GM12878 (cell line): Measurements from ENCODE around the gene SCAP. TPM values are rescaled to one million over a fixed set of nuclear protein-coding genes. Genes with fewer than 3 reads are reported as not detected.

Source experiments
- FOXM1 ChIP-seq: IDR thresholded peaks from 2 replicates; pipeline ENCODE4 v1.6.1; 2012; ENCODE audit warnings: low read depth, mild to moderate bottlenecking, inconsistent platforms, low read length, moderate library complexity
- PAX5 ChIP-seq: IDR thresholded peaks from 2 replicates; pipeline ENCODE4 v1.6.1; 2011; ENCODE audit warnings: low read depth, low read length, borderline replicate concordance
- POLR2A ChIP-seq: IDR thresholded peaks from 2 replicates; pipeline ENCODE4 v1.6.1; 2011; ENCODE audit warnings: low read depth, mild to moderate bottlenecking, low read length
- polyA plus RNA-seq, 11 experiments: library from polyadenylated mRNA; depleted of rRNA in 4 of 11; unstranded in 6 of 11; stranded (reverse) in 5 of 11; fragments of >200 nt; fragmentation: Nextera tagmentation in 4 of 11; fragmentation: Illumina TruSeq in 1 of 11; extraction: Ambion mirVana in 4 of 11; extraction: Trizol in 1 of 11; gene quantifications; 1 replicate in 1 of 11; 2 replicates in 10 of 11; pipeline versions ENCODE4 v1.2.1 to v1.2.3, GENCODE V29; 2011 to 2016; ENCODE audit warnings: inconsistent platforms in 2 of 11, missing spikeins in 2 of 11, low read depth in 1 of 11
- small RNA-seq: library from RNA; depleted of rRNA; stranded (forward); fragments of <200 nt; gene quantifications from one replicate; pipeline ENCODE3, GENCODE V24; 2014
- total RNA-seq, 4 experiments: library from RNA; depleted of rRNA in 3 of 4; stranded (reverse); fragments of >200 nt in 3 of 4; fragmentation: Illumina TruSeq in 1 of 4; extraction: Trizol in 1 of 4; gene quantifications; 2 replicates each; pipeline versions ENCODE4 v1.2.1 to v1.2.3, GENCODE V29; 2013 to 2021
- TF ChIP-seq, protein P1 (sequence below): IDR thresholded peaks from 2 replicates; pipeline ENCODE4 v1.6.1; 2012; ENCODE audit warnings: mild to moderate bottlenecking, low read depth, low read length

Gene SCAP
- total and polyA plus RNA-seq, 10 of the 15 experiments (the other 5 are each of a cell fraction or from before 2014, with no cell fraction given), result 1.5 to 64.1 (median 27.9) TPM

DNA sequence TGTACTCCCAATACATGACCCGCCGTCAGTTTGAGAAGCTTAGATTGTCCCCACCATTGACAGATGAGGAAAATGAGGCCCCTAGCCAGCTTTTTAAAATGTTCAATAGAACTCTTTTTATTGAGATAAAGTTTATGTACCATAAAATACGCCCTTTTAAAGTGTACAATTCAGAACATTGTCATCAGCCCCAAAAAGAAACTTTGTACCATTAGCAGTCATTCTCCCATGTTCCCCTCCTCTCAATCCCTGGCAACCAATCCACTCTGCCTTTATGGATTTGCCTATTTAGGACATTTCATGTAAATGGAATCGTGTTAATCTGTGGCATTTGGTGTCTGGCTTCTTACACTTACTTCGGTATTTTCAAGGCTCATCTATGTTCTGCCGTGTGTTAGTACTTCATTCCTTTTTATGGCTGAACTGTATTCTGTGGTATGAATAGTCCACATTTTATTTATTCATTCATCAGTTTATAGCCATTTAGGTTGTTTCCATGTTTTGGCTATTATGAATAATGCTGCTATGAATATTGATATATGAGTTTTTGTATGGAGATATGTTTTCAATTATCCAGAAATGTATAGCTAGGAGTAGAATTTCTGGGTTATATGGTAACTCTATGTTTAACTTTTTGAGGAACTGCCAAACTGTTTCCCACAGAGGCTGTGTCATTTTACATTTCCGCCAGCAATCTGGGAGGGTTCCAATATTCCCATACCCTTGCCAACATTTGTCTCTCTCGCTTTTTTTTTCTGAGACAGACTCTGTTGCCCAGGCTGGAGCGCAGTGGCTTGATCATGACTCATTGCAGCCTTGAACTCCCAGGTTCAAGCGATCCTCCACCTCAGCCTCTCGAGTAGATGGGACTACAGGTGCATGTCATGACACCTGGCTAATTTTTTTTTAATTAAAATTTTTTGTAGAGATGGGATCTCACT is 110.3 kb downstream of the SCAP start (continued):
- TF ChIP-seq PAX5 (no peak), POLR2A (no peak), FOXM1 (no peak)
- TF ChIP-seq, protein P1, sequence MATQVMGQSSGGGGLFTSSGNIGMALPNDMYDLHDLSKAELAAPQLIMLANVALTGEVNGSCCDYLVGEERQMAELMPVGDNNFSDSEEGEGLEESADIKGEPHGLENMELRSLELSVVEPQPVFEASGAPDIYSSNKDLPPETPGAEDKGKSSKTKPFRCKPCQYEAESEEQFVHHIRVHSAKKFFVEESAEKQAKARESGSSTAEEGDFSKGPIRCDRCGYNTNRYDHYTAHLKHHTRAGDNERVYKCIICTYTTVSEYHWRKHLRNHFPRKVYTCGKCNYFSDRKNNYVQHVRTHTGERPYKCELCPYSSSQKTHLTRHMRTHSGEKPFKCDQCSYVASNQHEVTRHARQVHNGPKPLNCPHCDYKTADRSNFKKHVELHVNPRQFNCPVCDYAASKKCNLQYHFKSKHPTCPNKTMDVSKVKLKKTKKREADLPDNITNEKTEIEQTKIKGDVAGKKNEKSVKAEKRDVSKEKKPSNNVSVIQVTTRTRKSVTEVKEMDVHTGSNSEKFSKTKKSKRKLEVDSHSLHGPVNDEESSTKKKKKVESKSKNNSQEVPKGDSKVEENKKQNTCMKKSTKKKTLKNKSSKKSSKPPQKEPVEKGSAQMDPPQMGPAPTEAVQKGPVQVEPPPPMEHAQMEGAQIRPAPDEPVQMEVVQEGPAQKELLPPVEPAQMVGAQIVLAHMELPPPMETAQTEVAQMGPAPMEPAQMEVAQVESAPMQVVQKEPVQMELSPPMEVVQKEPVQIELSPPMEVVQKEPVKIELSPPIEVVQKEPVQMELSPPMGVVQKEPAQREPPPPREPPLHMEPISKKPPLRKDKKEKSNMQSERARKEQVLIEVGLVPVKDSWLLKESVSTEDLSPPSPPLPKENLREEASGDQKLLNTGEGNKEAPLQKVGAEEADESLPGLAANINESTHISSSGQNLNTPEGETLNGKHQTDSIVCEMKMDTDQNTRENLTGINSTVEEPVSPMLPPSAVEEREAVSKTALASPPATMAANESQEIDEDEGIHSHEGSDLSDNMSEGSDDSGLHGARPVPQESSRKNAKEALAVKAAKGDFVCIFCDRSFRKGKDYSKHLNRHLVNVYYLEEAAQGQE, result no peak
- TF ChIP-seq, all 136 proteins: peak for 0

Small RNA genes lying within 50 kb of the gene (small RNA-seq; reads per million reads assigned to genes)
- gene AC099778.2, result not detected

Other genes with a start within 250 kb of the SCAP start
- gene KIF9, start 193.1 kb downstream of the SCAP start, total RNA-seq (2014; rRNA removed), result 4.6 and 6.8 TPM in 2 replicates
- 4.1 and 5.2 TPM in 2 replicates for gene KIF9, start 193.1 kb downstream of the SCAP start, total RNA-seq (2014; rRNA removed; fragmentation: Illumina TruSeq; extraction: Trizol)
- 4.6 and 6.3 TPM in 2 replicates for gene KIF9, start 193.1 kb downstream of the SCAP start, total RNA-seq (2021)
- 5.3 and 6.7 TPM in 2 replicates for gene KIF9, start 193.1 kb downstream of the SCAP start, polyA plus RNA-seq (2011; rRNA removed)
- 2.7 and 3.0 TPM in 2 replicates for gene KIF9, start 193.1 kb downstream of the SCAP start, polyA plus RNA-seq (2014; fragmentation: Illumina TruSeq; extraction: Trizol)
- gene KIF9, start 193.1 kb downstream of the SCAP start, polyA plus RNA-seq (2014; fragmentation: Nextera tagmentation; extraction: Ambion mirVana), result 1 to 10 TPM; 7.6 to 8.0 TPM
- gene KIF9, start 193.1 kb downstream of the SCAP start, polyA plus RNA-seq (2014; rRNA removed), result 5.4 TPM in 2 replicates
- gene KIF9, start 193.1 kb downstream of the SCAP start, polyA plus RNA-seq (2016; fragmentation: Nextera tagmentation; extraction: Ambion mirVana), result 10 to 100 TPM in 1 of 2 experiments, 1 to 10 TPM in 1; 8.2 to 10.2 TPM
- gene KLHL18, start 193.0 kb downstream of the SCAP start, total RNA-seq (2014; rRNA removed), result 28.6 and 32.1 TPM in 2 replicates
- gene KLHL18, start 193.0 kb downstream of the SCAP start, total RNA-seq (2014; rRNA removed; fragmentation: Illumina TruSeq; extraction: Trizol), result 22.7 and 24.0 TPM in 2 replicates
- 51.5 and 56.5 TPM in 2 replicates for gene KLHL18, start 193.0 kb downstream of the SCAP start, total RNA-seq (2021)
- gene KLHL18, start 193.0 kb downstream of the SCAP start, polyA plus RNA-seq (2011; rRNA removed), result 36.7 and 61.5 TPM in 2 replicates
- 20.2 and 28.5 TPM in 2 replicates for gene KLHL18, start 193.0 kb downstream of the SCAP start, polyA plus RNA-seq (2014; fragmentation: Illumina TruSeq; extraction: Trizol)
- gene KLHL18, start 193.0 kb downstream of the SCAP start, polyA plus RNA-seq (2014; fragmentation: Nextera tagmentation; extraction: Ambion mirVana), result 10 to 100 TPM; 65.6 to 69.8 TPM
- 32.6 and 35.6 TPM in 2 replicates for gene KLHL18, start 193.0 kb downstream of the SCAP start, polyA plus RNA-seq (2014; rRNA removed)
- 10 to 100 TPM; 51.8 to 56.6 TPM for gene KLHL18, start 193.0 kb downstream of the SCAP start, polyA plus RNA-seq (2016; fragmentation: Nextera tagmentation; extraction: Ambion mirVana)
- 4.1 and 4.4 TPM in 2 replicates for gene PTPN23, start 94.9 kb downstream of the SCAP start, total RNA-seq (2014; rRNA removed)
- 3.7 and 4.2 TPM in 2 replicates for gene PTPN23, start 94.9 kb downstream of the SCAP start, total RNA-seq (2014; rRNA removed; fragmentation: Illumina TruSeq; extraction: Trizol)
- gene PTPN23, start 94.9 kb downstream of the SCAP start, total RNA-seq (2021), result 25.4 and 28.6 TPM in 2 replicates
- 0.46 and 0.92 TPM in 2 replicates for gene PTPN23, start 94.9 kb downstream of the SCAP start, polyA plus RNA-seq (2011; rRNA removed)
- gene PTPN23, start 94.9 kb downstream of the SCAP start, polyA plus RNA-seq (2014; fragmentation: Illumina TruSeq; extraction: Trizol), result 2.0 and 4.8 TPM in 2 replicates
- gene PTPN23, start 94.9 kb downstream of the SCAP start, polyA plus RNA-seq (2014; fragmentation: Nextera tagmentation; extraction: Ambion mirVana), result under 1 TPM; 0.44 to 0.68 TPM
- 6.9 and 11.9 TPM in 2 replicates for gene PTPN23, start 94.9 kb downstream of the SCAP start, polyA plus RNA-seq (2014; rRNA removed)
- gene PTPN23, start 94.9 kb downstream of the SCAP start, polyA plus RNA-seq (2016; fragmentation: Nextera tagmentation; extraction: Ambion mirVana), result 10 to 100 TPM in 1 of 2 experiments, 1 to 10 TPM in 1; 9.8 to 10.5 TPM
- 53.8 and 59.8 TPM in 2 replicates for gene ELP6, start 37.8 kb upstream of the SCAP start, total RNA-seq (2014; rRNA removed)
- gene ELP6, start 37.8 kb upstream of the SCAP start, total RNA-seq (2014; rRNA removed; fragmentation: Illumina TruSeq; extraction: Trizol), result 43.3 and 45.2 TPM in 2 replicates
- 42.9 and 43.6 TPM in 2 replicates for gene ELP6, start 37.8 kb upstream of the SCAP start, total RNA-seq (2021)
- gene ELP6, start 37.8 kb upstream of the SCAP start, polyA plus RNA-seq (2011; rRNA removed), result 52.5 and 83.3 TPM in 2 replicates
- gene ELP6, start 37.8 kb upstream of the SCAP start, polyA plus RNA-seq (2014; fragmentation: Illumina TruSeq; extraction: Trizol), result 33.2 and 39.5 TPM in 2 replicates
- gene ELP6, start 37.8 kb upstream of the SCAP start, polyA plus RNA-seq (2014; fragmentation: Nextera tagmentation; extraction: Ambion mirVana), result 10 to 100 TPM; 46.4 to 51.1 TPM
- 49.3 and 64.5 TPM in 2 replicates for gene ELP6, start 37.8 kb upstream of the SCAP start, polyA plus RNA-seq (2014; rRNA removed)
- gene ELP6, start 37.8 kb upstream of the SCAP start, polyA plus RNA-seq (2016; fragmentation: Nextera tagmentation; extraction: Ambion mirVana), result 10 to 100 TPM; 61.6 to 64.4 TPM
- 0.11 and 0.17 TPM in 2 replicates for gene CSPG5, start 102.9 kb upstream of the SCAP start, total RNA-seq (2014; rRNA removed)
- not detected in 2 replicates for gene CSPG5, start 102.9 kb upstream of the SCAP start, total RNA-seq (2014; rRNA removed; fragmentation: Illumina TruSeq; extraction: Trizol)
- 0.08 and 0.16 TPM in 2 replicates for gene CSPG5, start 102.9 kb upstream of the SCAP start, total RNA-seq (2021)
- 0.06 TPM in 1 of 2 replicates, not detected in the other for gene CSPG5, start 102.9 kb upstream of the SCAP start, polyA plus RNA-seq (2011; rRNA removed)
- gene CSPG5, start 102.9 kb upstream of the SCAP start, polyA plus RNA-seq (2014; fragmentation: Illumina TruSeq; extraction: Trizol), result not detected in 2 replicates
- not detected for gene CSPG5, start 102.9 kb upstream of the SCAP start, polyA plus RNA-seq (2014; fragmentation: Nextera tagmentation; extraction: Ambion mirVana)
- gene CSPG5, start 102.9 kb upstream of the SCAP start, polyA plus RNA-seq (2014; rRNA removed), result 0.22 TPM in 1 of 2 replicates, not detected in the other
- gene CSPG5, start 102.9 kb upstream of the SCAP start, polyA plus RNA-seq (2016; fragmentation: Nextera tagmentation; extraction: Ambion mirVana), result not detected